Superior temporal gyrus (tissue), 1 donor: Measurements from ENCODE around the gene AHCYL1.
"Not testable (repeated sequence)": the region's sequence is repeated elsewhere in the genome, so short reads cannot be mapped to it uniquely, and the experiment has no call there.

ENCODE experiments used
- DNase-seq: peaks from one replicate; pipeline ENCODE4 v3.0.0-alpha.2; 2016; ENCODE audit errors: extremely low spot score

Gene AHCYL1

GRCh38 chr1:109984456-109985246 lies at the start of gene AHCYL1:
TSS of gene AHCYL1 (plus strand) at chr1:109984765. CDS start at chr1:109985053, 288 bp downstream.
- DNase-seq: peak; percentile 100

DNA sequence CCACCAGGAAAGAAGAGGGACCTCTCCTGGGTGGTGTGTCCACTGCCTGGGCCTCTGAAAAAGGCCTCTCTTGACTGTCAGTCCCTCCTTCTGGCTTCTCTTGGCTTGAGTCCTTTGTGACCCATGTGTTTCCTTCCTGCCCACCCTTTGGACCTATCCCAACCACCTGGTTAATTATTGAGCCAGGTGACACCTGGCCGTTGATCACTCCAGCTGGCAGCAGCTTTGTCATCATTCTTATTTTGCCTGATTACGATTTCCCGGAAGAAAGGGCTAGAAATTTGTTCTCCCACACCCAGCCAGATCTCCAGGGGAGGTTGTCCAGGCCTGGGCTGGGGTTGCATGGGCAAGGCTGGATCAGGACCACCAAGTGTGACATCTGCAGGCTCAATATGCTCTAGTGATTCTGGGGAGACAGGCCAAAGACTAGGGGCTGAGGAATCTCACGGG lies 49.1 kb upstream of the AHCYL1 start:
- DNase-seq: no peak

DNA sequence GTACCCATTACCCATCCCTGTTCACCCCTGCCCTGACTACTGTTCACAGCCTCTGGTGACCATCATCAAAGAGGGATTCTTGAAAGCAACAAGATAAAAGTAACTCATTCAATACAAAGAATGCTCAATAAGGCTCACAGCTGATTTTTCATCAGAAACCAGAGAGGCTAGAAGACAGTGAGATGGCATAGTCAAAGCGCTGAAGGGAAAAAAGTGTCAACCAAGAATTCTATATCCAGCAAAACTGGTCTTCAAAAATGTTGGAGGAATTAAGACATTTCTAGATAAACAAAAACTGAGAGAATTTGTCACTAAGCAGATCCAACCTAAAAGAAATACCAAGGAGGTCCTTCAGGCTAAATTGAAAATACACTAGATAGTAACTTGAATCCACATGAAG lies 46.8 kb upstream of the AHCYL1 start:
- DNase-seq: no peak

- DNase-seq: no peak
These were observed 46.0 kb upstream of the AHCYL1 start for GRCh38 chr1:109938556-109938955.

DNA sequence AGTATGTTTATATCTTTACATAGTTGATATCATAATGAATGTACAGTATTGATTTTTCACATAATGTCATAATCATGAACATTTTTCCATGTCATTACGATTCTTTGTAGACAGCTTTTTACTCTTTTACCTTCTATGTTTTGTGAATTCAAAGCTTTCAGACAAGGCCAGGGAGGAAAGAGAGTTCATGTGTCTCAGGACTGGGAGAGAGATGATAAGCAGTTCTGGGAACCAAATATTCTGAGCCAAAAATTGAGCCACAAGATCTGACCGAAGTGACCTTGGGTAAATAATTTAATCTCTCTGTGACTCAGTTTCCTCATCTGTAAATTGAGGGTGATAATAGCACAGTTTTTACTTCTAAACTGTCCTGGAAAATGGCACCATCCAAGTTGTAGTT lies 42.1 kb upstream of the AHCYL1 start:
- no peak for DNase-seq

- DNase-seq: no peak
These were observed 40.0 kb upstream of the AHCYL1 start for GRCh38 chr1:109944541-109944940.

GRCh38 chr1:109946511-109946910 lies 38.1 kb upstream of the AHCYL1 start:
- no peak for DNase-seq

- no peak for DNase-seq
These were observed 36.8 kb upstream of the AHCYL1 start for GRCh38 chr1:109947582-109948284.

- DNase-seq: no peak
These were observed 36.3 kb upstream of the AHCYL1 start for GRCh38 chr1:109948285-109948630.

DNA sequence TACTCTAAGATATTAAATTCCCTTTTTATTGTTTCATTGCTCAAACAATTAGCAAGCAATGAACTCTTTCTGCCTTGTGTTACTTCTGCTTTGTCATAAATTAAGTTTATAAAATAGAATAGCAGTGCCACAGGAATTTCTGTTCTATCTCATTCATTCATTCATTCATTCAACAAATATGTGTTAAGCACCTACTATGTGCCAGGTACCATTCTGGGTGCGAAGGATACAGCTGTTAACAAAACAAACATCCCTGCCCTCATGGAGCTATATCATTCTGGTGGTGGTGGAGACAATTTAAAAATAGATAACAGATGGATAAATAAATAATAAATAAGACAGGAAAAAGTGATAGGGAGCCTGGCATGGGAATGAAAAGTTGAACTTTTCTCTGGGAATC lies 34.5 kb upstream of the AHCYL1 start:
- no peak for DNase-seq

DNA sequence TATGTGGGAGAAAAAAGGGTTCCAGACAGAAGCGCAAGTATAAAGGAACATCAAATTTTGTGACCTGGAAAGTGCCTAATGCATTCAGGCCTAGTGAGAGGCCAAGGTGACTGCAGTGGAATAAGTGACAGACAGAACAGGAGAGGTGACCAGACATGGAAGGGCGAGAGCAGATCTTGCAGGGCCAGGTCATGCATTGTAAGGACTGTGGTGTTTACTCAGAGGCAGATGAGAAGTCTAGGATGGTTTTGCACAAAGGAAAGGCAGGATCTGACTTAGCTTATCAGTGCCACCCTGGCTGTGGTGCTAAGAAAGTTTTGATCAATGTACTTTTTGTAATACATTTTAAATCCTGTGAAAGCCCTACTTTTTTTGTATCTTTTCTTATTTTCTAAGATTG lies 34.1 kb upstream of the AHCYL1 start:
- DNase-seq: no peak

GRCh38 chr1:109951501-109951900 lies 33.1 kb upstream of the AHCYL1 start:
- DNase-seq: not testable (repeated sequence)

DNA sequence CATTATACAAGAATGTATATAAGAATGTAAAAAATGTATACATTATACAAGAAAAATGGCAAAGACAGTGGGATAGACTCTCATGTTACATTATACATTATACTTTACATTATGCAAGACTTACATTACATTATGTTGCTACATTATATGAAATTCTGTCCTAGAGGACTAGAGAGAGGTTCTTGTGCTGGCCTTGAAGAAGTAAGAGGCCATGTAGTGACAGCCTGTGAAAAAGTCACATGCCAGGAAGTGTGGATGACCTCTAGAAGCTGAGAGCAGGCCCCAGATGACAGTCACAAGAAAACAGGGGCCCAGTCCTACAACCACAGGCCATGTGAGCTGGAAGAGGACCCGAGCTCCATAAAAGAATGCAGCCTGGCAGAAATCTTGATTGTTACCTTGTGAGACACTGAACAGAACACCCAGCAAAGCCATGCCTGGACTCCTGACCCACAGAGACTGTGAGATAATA lies 30.5 kb upstream of the AHCYL1 start:
- DNase-seq: no peak

GRCh38 chr1:109959632-109959973 lies 25.0 kb upstream of the AHCYL1 start:
- no peak for DNase-seq

DNA sequence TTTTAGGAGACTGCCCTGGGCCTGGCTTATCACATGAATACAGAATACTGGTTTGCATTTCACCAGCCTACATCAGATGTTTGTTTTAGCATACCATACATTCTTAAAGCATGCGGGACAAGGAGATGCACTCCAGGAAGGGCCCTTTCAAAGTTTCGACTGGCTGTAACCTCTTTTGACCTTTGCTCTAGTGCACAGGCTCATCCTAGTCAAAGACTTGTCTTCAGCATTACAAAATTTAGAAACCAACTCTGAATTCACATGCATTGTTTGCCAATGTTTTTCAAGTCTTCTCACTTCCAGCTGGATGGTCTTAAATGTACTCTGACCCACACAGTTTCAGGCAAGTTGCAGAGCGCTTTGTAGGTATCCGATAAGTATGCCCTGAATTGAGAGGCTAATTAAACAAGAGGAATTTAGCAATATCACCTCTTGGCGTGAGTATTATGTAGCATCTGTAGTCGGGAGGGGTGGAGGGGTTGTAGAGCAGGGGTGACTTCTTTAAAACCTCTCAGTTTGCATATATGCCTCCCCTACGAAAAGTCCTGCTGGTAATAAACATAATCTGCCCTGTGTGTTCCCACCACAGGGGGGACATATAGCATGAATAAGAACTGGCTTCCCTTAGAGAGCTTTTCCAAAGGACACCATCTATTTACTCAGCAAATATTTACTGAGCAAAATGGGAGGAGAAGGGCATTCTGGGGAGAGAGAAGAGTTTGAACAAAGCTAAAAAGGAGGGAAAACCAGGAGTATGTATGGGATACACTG lies 24.4 kb upstream of the AHCYL1 start:
- no peak for DNase-seq

- DNase-seq: no peak
These were observed 23.8 kb upstream of the AHCYL1 start for GRCh38 chr1:109960745-109961094.

- DNase-seq: no peak
These were observed 20.7 kb upstream of the AHCYL1 start for GRCh38 chr1:109963864-109964263.

DNA sequence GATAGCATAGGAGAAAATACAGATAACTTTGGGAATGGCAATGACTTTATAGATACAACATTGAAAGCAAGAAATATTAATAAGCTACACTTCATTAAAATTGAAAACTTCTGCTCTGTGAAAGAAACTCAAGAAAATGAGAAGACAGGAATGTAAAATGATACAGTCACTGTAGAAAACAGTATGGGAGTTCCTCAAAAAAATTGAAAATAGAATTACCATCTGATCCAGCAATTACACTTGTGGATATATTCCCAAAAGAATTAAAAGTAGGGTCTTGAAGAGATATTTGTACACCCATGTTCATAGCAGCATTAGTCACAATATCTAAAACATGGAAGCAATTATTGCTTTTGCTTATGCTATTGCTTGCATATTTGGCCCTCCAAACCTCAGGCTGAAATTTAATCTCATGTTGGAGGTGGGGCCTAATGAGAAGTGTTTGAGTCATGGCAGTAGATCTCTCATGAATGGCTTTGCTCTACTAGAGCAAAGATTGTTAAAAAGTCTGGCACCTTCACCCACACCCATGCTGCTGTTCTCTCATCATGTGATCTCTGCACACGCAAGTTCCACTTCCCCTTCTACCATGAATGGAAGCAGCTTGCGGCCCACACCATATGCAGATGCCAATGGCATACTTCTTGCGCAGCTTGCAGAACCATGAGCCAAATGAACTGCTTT lies 15.3 kb upstream of the AHCYL1 start:
- DNase-seq: no peak

GRCh38 chr1:109969907-109970306 lies 14.7 kb upstream of the AHCYL1 start:
- no peak for DNase-seq

GRCh38 chr1:109971559-109971958 lies 13.0 kb upstream of the AHCYL1 start:
- DNase-seq: no peak

GRCh38 chr1:109974191-109974590 lies 10.4 kb upstream of the AHCYL1 start:
- no peak for DNase-seq

- no peak for DNase-seq
These were observed 8.8 kb upstream of the AHCYL1 start for GRCh38 chr1:109975718-109976117.
